Transverse colon (tissue), 4 donors: ENCODE data around the gene HGFAC.
"Not testable (repeated sequence)": the region's sequence is repeated elsewhere in the genome, so short reads cannot be mapped to it uniquely, and the experiment has no call there.

Source experiments
- EP300 ChIP-seq: sonication (generic); formaldehyde crosslinking; IDR thresholded peaks from one replicate; pipeline ENCODE4 v1.6.1; 2017; ENCODE audit warnings: antibody characterized with exemption, low read depth
- POLR2AphosphoS5 ChIP-seq, 3 donors: sonication (generic); formaldehyde crosslinking; IDR thresholded peaks; one replicate each; pipeline ENCODE4 v1.6.1; 2016; ENCODE audit warnings: antibody characterized with exemption in 3 of 3
- TF ChIP-seq, protein P1 (sequence below), 5 experiments: fragments of 200-600 bp in 3 of 5; fragments of 450-650 bp in 2 of 5; sonication (generic) in 3 of 5; IDR thresholded peaks; 1 replicate in 2 of 5; 2 replicates in 3 of 5; pipeline ENCODE4 v1.5.1; 2016 to 2017; ENCODE audit warnings: antibody characterized with exemption in 5 of 5, inconsistent platforms in 3 of 5, mild to moderate bottlenecking in 2 of 5, moderate library complexity in 1 of 5

DNA sequence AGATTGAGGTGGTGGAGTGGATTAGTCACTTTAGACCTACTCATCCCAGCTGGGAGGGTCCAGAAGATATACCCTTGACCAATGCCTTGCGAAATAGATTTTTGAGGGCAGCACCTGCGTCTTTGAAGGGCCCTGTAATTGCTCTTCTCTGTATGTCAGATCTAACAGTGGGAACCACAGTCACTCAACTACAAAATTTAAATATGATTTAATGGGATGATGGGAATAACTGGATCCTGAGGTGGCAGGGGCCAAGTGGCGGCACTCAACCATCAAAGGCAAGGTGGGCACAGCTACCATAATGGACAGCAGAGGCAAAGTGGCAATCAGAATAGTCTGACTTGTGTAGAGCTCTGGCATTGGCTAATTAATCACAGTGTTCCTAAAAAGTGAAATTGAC is 13.8 kb downstream of the HGFAC start:
- TF ChIP-seq, protein P1, sequence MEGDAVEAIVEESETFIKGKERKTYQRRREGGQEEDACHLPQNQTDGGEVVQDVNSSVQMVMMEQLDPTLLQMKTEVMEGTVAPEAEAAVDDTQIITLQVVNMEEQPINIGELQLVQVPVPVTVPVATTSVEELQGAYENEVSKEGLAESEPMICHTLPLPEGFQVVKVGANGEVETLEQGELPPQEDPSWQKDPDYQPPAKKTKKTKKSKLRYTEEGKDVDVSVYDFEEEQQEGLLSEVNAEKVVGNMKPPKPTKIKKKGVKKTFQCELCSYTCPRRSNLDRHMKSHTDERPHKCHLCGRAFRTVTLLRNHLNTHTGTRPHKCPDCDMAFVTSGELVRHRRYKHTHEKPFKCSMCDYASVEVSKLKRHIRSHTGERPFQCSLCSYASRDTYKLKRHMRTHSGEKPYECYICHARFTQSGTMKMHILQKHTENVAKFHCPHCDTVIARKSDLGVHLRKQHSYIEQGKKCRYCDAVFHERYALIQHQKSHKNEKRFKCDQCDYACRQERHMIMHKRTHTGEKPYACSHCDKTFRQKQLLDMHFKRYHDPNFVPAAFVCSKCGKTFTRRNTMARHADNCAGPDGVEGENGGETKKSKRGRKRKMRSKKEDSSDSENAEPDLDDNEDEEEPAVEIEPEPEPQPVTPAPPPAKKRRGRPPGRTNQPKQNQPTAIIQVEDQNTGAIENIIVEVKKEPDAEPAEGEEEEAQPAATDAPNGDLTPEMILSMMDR (IDR thresholded peaks at IDR 0.05), result not testable (repeated sequence)
- TF ChIP-seq POLR2AphosphoS5 (IDR thresholded peaks at IDR 0.05); EP300: not testable (repeated sequence)
